ENCODE data around the gene P2RX6.

DNA sequence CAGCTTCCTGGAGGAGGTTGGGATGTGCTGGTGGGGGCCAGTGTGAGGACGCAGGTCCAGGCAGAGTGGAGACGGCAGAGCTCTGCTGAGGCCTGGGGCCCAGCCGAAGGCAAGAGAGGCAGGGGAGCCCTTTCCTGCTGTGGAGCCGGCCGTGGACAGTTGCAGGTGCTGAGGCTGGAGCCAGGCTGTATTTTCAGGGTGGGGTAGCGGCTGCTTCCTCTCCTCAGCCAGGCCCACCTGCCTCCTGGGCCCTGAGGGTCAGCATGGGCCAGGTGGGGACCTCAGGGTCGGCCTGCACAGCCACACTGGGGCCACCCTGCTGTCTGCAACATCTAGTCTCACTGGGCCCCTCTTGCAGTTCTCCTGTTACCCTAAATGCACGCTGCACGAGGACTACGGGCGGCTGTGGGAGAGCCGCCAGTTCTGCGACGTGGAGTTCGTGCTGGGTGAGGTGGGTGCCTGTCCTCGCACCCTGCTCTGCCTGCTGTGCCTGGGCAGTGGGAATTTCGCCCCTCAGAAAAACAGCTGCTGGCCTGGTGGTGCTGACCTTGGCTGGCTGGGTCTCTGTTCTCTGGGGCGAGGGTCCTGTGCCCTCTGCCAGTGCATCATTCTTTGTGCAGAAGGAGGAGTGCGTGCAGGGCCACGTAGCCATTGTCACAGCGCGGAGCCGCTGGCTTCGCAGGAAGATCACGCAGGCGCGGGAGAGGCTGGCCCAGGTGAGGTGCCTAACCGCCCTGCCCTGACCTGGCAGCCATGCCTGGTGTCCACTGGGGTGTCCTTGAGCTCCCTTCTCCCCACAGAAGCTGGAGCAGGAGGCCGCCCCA lies 21.4 kb upstream of the P2RX6 start:
- no peak for TF ChIP-seq CTCF (conservative IDR thresholded peaks at IDR 0.05; ENCODE audit: low read depth, low read length)
- no peak for TF ChIP-seq POLR2A (IDR thresholded peaks at IDR 0.05; ENCODE audit: low read depth, low read length)
- TF ChIP-seq USF2 (IDR thresholded peaks at IDR 0.05; ENCODE audit: low read depth, low read length) = no peak
- TF ChIP-seq RAD21 (IDR thresholded peaks at IDR 0.05; ENCODE audit: low read length) = no peak
- TF ChIP-seq MXI1 (IDR thresholded peaks at IDR 0.05; ENCODE audit: borderline replicate concordance, low read depth, low read length) = no peak
- no peak for TF ChIP-seq CEBPB (IDR thresholded peaks at IDR 0.05; ENCODE audit: low read depth, low read length)
- TF ChIP-seq CHD1 (IDR thresholded peaks at IDR 0.05; ENCODE audit: low read depth, low read length) = no peak
